ENCODE measurements around the gene METTL6.
"Not testable (repeated sequence)": the region's sequence is repeated elsewhere in the genome, so short reads cannot be mapped to it uniquely, and the experiment has no call there.

METTL6 gene

DNA sequence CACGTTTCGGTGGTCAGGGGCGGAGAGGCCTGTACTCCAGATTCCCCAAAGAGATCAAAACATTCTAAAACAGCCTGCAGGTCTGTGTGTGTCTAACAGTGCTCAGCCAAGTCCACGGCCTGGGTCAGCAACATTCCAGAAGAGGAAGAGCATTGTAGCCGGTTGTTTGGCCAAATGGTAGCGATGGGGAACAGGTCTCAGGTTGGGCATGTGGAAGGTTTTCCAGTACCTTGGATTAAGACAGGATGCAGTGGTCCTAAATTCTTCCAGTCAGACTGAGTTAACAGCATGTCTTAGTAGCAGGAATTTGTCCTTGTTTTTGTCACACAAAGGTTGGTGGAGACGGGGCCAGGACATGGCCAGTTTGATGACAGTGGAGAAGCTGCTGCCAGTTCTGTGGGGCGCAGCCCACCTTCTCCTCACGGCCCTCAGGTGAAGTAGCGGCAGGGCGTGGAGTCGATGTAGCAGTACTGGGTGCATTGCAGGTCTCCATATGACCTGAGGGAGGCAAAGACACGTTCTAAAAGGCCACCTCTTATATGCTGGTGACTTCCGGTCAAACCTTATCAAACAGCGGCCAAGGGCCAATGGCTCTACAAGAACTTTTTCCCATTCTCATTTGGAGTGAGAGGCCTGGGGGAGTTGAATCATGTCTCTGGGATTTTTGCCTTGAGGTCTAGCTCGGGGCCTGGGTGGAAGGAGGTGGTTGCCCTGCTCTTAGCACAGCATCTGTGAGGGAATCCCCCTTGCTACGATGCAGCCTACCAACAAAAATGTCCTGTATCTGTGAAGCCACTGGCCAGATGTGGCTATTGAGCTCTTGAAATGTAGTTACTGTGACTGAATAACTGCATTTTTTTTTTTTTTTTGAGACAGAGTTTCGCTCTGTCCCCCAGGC is 24.1 kb upstream of the METTL6 start:
- DNase-seq (ENCODE audit: low read depth, low spot score): no peak

DNA sequence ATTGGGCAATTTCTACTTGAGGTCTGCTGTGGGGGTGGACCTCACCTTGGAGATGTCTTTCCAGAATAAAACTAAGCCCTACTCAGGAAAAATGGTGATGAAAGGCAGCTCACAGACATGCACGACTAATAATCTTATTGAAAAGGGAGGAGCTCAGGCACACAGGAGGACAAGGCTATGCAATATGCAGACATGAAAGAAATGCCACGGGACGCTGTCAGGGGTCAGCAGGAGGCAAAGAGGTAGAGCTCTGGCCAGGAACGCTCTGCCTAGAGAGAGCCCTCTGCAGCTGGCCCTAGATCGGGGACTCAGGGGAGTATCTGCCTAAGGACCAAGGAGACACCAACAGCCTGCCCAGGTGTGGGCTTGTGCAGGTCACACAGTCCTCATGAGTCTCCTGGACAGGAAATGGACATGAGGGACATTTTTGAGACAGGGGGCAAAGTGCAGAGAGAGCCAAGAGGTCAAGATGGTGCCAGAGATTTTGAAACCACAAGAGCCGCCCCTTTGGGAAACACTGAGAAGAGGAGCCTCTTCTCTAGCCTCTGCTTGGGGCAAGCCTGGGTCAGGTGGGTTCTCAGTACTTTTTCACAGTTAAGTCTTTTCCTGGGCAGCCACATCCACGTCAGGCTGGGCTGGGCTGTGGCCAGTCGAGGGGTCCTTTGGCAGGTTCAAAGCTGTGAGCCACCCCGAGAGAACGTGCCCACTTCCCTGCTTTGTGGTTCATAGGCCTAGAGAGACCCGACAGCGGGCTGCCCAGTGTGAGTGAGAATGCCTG is 23.3 kb upstream of the METTL6 start:
- no peak for DNase-seq (ENCODE audit: low read depth, low spot score)

DNA sequence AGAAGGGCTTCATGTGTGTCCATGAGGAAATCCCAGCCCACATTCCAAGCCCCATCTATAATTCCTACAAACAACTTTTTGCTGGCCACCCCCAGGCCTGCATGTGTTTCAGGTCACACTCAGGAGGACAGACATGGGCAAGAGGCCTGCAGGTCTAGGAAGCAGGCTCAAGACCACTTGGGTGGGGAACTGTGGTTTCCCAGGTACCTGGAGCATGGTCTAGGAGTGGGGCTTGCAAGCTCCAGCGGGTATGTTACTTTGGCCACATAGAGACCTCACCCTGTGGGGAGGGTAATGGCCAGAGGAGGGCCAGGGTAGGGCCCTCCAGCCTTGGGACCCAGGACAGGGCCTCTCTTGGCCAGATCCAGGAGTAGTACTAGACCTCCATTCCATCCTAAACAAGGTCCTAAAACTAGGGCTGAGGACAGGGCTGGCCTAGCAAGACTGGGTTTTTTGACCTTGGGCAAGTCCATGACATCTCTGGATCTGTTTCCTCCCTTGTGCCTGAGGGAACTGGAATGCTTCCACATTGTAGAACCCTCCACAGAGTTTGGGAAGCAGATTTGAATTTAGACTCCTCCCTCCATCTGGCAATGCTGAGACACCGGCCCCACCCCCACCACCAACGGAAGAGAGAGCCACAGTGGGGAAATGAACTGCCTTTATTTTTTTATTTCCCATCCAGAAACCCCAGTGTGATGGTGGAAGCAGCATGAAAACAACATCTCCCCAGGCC is 22.3 kb upstream of the METTL6 start:
- DNase-seq (ENCODE audit: low read depth, low spot score): no peak

DNA sequence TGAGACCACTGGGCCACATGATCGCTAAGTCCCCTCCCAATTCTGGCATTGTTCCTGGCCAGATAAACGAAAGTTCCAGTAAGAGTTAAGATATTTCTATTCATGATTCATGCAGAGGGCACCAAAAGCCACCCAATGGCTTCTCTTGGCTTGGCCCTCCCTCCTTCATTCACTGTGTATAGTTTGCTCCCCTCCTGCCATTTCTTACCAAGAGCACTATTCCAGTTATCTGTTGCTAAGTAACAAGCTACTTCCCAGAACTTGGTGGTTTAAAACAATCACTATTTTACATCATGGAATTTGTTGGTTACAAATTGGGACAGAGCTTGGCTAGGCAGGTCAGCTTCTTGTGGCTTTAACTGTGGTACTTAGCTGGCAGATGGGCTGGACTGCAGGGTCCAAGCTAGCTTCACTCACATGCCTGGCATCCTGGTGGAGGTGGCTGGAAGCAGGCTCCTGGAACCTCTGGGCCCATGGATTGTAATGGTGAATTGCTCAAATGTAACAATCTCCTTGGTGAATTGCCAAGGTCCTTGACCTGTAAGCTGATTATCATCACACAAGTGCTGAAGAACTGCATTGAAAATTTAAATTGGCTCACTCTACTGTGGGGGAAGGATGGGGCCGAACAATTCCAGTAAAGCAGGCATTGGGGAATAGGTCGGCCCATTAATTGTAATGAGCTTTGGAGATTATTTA is 16.6 kb upstream of the METTL6 start:
- no peak for DNase-seq (ENCODE audit: low read depth, low spot score)

DNA sequence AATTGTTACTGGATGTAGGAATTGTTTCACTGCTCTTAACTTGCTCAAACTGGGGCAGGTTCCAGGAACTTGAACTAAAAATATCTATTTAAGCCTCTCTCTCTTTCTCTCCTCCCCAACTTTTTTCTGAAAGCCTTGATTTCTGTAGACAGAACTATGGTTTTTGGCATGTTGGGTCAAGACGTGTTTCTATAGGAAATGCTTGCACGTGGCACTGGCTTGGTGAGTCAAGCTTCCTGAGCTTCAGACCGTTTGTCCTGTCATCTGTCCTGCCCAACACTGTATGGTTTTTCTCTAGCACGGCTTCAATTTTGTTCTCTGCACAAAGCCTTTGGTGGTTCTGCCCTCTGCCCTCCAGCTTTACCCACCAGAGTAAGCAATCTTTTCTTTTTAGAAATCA is 13.5 kb upstream of the METTL6 start:
- no peak for DNase-seq (ENCODE audit: low read depth, low spot score)

DNA sequence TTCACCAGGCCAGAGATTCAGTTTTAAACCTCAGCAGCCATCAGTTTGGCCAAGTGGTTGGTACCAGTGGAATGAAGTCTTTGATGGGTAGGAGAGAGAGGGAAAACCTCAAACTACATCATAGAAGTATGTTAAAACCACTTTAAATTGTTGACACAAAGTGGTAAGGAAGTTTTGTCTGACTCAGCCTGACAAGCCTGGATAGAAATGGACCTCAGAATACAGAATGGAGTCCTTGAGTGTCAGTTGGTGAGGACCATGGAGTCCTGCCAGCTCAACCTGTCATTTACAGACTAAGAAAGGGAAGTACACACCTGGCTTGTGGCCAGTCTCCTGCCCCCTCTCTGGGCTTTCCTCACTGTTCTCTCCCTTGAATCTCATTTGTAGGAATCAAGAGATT is 12.1 kb upstream of the METTL6 start:
- DNase-seq (ENCODE audit: low read depth, low spot score): no peak

DNA sequence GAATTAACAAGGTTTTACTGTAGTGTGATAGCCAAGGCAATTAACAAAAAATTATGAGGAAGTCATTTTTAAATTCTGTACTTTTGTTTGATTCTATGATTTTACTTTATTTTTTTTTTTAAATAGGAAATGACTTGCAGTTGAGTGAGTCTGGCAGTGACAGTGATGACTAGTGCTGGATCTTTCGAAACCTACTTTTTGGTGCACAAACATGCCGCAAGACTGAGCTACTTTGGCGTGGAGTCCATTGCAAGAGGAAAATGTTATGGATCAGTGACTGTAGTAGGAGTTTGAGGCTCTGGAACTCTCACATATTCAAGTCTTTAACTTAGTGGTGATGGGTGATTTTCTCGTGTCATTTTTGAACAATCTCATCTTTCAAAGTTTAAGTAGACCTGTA is 11.6 kb upstream of the METTL6 start:
- no peak for DNase-seq (ENCODE audit: low read depth, low spot score)

DNA sequence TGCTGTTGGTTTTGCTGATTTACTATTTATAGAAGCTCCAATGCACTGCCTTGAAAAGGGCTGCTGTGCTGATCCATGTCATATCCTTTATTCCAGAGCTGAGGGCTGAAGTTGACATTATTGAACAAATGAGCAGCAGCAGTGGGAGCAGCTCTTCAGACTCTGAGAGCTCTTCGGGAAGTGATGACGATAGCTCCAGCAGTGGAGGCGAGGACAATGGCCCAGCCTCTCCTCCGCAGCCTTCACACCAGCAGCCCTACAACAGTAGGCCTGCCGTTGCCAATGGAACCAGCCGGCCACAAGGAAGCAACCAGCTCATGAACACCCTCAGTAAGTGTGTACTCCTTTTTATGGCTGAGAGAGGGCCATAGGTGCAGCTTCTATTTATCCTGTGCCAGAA is 8.9 kb upstream of the METTL6 start:
- no peak for DNase-seq (ENCODE audit: low read depth, low spot score)

DNA sequence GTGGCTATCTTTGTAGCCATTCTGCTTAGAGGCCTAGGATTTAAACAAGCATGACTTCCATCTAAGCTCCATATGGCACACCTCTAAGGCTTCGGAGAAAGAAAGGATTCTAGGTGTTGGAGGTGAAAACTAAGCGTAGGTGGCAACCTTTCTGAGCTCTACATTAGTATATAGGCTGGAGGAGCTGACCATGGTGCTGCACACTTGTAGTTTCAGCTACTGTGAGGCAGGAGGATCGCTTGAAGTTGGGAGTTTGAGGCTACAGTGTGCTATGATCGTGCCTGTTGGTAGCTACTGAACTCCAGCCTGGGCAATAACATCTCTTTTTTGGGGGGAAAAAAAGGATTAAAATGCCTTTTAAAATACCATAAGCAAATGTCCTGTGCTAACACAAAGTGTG is 7.4 kb upstream of the METTL6 start:
- no peak for DNase-seq (ENCODE audit: low read depth, low spot score)

DNA sequence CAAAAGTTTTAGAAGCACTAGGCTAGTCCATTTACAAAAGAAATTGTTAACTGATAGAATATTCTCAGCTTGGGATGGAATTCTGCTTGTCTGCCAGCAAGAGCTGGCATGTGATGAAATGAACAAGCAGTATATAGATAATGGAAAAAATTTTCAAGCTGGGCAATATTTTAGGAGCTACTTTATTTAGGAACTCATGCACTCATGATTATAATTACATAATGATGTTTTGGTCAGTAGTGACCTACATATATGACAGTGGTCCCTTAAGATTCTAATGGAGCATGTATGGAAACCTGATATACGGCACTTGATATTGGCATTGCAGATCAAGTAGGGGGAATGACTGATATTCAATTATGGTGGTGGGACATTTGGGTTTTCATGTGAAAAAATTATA is 6.2 kb upstream of the METTL6 start:
- DNase-seq (ENCODE audit: low read depth, low spot score): no peak

DNA sequence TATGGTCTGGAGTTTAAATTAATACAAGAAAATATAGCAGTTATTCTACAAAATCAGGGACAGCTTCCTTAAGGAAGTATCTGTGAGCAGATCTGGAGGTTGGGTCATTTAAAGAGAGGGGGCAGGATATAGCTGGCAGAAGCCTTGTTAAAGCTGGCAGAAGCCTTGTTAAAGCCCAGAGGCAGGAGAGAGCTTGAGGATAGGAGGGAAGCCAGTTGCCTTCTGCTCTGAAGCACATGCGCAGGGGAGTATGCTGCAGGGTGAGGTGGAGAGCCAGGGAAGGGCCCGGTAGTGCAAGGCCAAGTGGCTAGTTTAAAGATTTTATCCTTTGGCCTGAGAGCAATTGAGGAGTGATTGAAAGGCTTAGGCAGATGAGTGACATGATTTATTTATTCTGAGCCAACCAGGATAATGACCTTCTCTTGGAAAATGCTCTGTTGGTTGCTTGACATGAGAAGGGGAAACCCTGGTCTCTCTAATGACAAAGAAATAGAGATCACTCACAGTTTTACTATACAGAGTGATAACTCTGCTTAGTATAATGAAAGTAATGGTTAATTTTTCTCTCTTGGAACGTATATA is 4.0 kb upstream of the METTL6 start:
- DNase-seq (ENCODE audit: low read depth, low spot score): no peak

DNA sequence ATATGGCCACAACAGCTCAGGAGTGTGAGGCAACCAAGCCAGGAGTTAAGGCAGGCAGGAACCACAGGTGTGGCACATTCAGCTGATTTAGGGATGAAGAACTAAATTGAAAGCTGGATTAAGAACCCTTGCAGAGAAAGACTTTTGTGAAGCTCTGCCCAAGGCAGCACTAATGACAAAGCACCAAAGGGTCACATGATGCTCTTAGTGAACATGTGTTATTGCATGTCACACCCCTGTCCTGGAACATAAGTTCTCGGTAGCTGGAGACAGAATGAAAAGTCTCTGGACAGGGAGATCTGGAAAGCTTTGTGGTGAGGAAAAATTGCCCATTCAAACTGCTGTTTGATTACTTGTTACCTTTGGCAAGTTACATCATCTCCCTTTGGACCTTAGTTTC is 3.3 kb upstream of the METTL6 start:
- DNase-seq (ENCODE audit: low read depth, low spot score): no peak

DNA sequence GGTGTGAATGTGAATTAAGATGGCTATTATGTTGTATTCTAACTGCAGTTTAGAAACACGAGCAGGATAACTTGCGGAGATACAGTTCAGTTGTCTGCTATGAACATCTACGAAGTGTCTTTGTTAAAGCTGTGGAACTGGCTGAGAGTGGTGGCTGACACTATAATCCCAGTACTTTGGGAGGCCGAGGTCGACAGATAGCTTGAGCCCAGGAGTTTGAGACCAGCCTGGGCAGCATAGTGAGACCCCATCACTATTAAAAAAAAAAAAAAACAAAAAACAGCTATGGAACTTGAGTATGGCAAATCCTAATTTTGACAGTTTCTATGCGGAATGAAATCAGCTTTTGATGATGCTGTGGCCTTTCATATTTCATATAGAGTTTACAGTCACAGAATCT is 1.7 kb upstream of the METTL6 start:
- DNase-seq (ENCODE audit: low read depth, low spot score): no peak

DNA sequence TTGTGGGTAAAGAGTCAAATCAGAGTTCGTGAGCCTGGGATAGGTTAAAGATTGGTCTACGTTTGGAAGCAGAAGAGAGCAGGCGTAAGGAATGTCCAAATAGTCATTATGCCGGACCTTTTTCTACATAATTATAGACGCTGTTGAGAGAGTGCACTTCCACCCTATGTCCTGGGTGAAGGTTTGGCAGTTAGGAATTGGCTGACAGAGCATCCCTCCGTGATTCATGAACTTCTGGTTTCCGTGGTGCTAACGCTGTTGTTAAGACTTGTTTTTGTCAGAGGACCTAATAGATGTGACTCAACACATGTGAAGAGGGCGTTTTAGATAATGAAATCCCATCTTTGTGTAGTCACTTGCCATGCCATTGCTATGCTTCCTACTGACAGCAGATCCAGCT is 1.2 kb upstream of the METTL6 start:
- no peak for DNase-seq (ENCODE audit: low read depth, low spot score)

DNA sequence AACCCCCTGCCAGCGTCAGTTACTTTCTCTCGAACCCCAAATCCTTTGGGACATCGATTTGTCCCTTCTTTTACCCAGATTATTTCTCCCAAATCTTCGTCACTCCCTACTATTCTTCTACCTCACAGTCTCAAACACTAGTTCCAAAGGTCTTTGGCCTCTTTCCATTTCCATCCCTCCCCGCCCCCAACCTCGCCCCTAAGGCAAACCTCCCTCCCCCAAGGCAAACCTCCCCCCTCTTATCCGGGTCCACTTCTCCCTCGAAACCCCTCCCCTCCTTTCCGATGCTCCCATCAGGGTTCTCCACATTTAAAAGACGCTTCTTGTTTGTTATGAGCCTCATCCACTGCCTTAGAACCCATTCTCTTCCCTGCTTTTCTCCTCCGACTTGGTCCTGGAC is 637 bp upstream of the METTL6 start:
- no peak for DNase-seq (ENCODE audit: low read depth, low spot score)

DNA sequence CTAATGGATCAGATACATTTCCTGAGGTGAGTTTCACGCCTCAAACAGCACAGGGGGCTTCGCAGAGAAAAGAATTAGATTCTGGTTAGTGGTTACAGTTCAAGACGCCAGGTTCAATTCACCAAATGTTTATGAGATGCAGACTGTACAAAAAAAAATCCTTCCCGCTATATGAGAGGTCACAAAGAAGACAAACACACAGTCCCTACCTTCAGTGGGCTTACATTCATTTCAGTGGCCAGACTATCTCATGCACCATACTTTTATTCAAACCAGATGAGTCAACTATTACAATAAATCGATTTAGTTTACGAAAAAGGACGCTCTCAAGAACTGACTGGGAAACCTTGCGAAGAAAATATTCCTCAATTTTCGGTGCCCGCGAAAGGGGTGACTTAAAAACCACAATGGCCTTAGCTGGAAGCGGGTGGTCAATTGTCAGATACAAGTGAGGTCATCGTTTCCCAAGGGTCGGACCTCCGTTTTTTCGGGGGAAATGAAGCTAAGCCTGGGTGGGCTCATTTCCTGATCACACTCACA is 695 bp downstream of the METTL6 start:
- DNase-seq (ENCODE audit: low read depth, low spot score): no peak

DNA sequence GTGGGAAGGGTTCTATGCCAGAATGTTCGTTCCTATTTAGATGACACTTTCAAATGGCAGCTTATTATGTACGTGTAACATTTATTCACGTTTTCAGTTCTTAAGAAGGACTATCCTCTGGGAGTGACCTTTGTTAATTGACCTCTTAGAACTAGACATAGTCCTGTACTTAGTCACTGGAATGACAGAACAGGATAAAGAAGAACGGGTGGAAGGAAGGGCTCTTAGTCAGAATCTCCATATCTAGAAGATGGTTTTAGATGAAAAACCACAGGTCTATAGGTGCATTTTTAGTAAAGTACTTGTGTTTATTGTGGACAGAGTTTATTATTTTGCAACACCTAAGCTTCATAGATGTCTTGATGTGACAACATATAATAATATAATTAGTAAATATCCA is 6.5 kb downstream of the METTL6 start:
- DNase-seq (ENCODE audit: low read depth, low spot score): no peak

DNA sequence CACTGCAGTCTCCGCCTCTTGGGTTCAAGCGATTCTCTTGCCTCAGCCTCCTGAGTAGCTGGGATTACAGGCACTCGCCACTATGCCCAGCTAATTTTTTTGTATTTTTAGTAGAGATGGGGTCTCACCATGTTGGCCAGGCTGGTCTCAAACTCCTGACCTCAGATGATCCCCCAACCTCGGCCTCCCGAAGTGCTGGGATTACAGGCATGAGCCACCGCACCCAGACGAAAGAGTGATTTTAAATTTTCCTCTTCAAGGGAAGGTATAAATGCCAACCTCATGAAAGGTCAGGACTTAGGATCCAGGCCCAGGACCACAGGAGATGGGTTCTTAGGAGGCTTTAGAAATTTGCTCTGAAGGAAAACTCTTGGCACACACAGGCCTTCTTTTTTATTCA is 16.4 kb downstream of the METTL6 start:
- DNase-seq (ENCODE audit: low read depth, low spot score): not testable (repeated sequence)

DNA sequence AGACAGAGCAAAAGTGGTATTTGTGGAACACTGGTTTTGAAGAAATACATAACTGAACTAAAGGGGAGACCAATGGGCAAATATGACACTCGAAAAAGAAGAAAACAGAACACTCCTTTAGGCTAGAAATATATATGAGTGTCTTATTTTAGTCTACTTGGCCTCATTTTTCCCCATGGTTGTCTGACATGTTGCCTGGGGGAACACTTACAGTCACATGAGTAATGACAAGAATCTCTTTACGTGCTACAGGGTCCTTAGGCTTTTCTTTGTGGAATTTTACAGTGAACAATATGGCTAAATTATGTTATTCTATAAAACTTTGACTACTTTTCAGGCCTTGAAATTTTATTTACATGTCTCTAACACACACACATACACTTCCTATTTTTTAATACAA is 17.6 kb downstream of the METTL6 start:
- no peak for DNase-seq (ENCODE audit: low read depth, low spot score)

DNA sequence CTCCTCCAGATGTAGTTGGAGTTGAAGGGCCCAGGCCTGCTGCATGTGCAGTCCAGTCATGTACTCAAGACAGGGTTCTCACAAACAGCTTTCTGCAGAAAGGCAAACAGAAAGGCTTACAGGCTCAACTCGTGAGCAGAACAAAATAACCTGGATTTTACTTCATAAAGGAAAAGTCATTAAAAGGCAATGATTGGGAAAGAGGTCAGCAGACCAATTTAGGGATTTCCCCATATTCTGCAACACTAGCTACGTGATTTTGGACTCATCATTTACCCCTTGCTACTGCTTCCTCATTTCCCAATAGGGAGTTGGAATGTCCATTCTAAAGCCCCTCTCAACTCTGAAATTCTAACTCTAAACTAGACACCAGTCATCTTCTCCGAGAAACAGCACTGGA is 18.1 kb downstream of the METTL6 start:
- no peak for DNase-seq (ENCODE audit: low read depth, low spot score)

DNA sequence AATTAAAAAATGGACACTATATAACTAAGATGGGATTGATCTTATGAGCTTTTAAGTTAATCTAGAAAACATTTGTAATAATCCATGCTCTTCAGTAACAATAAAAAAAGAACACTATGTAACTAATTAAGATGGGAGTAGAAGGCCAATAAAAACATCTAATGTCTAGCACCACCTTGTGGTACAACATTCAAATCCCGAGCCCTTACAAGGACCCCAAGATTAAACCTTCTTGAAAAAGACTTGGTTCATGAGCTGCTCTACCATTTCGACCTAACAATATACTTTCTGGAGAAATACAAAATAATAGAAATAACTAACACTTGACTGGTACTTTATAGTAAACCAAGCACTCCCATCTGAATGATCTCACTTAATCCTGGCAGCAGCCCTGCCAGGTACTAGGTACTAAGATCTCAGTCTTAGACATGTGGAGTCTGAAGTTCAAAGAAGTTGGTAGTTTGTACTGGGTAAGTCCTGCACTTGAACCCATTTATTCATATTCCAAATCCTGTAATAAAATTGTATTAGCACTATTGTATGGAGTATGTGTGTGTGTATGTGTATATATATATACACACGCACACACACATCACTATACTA is 21.8 kb downstream of the METTL6 start:
- no peak for DNase-seq (ENCODE audit: low read depth, low spot score)
